ENCODE results near the gene TYR.

- TF ChIP-seq, protein P1, sequence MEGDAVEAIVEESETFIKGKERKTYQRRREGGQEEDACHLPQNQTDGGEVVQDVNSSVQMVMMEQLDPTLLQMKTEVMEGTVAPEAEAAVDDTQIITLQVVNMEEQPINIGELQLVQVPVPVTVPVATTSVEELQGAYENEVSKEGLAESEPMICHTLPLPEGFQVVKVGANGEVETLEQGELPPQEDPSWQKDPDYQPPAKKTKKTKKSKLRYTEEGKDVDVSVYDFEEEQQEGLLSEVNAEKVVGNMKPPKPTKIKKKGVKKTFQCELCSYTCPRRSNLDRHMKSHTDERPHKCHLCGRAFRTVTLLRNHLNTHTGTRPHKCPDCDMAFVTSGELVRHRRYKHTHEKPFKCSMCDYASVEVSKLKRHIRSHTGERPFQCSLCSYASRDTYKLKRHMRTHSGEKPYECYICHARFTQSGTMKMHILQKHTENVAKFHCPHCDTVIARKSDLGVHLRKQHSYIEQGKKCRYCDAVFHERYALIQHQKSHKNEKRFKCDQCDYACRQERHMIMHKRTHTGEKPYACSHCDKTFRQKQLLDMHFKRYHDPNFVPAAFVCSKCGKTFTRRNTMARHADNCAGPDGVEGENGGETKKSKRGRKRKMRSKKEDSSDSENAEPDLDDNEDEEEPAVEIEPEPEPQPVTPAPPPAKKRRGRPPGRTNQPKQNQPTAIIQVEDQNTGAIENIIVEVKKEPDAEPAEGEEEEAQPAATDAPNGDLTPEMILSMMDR (IDR thresholded peaks at IDR 0.05 in 4 of 5, conservative IDR thresholded peaks at IDR 0.05 in 1 of 5) = no peak
- TF ChIP-seq POLR2A (IDR thresholded peaks at IDR 0.05) = no peak
Measured at GRCh38 chr11:89275966-89276365, 98.3 kb downstream of the TYR start.
